Keratinocyte (primary cell): ENCODE data around the gene TYW1. TPM values are rescaled to one million over a fixed set of nuclear protein-coding genes. Genes with fewer than 3 reads are reported as not detected.
"Not testable (repeated sequence)": the region's sequence is repeated elsewhere in the genome, so short reads cannot be mapped to it uniquely, and the experiment has no call there.

Source experiments
- DNase-seq: peaks from one replicate; pipeline ENCODE4 v3.0.0-alpha.2; 2011; ENCODE audit warnings: low read depth, missing footprints, low spot score
- FAIRE-seq: peaks from 2 replicates; lab custom pipeline; 2011; peaks lifted over from hg19 to GRCh38; lab: Jason Lieb, UNC
- H2AFZ ChIP-seq: 2 replicates; pipeline ENCODE4 v1.6.0; 2012; ENCODE audit warnings: low read length, control low read depth, inconsistent platforms; ENCODE audit not compliant: control insufficient read depth
- H3K27ac ChIP-seq: 2 replicates; pipeline ENCODE4 v1.5.1; 2011; ENCODE audit warnings: low read length; ENCODE audit not compliant: control insufficient read depth, insufficient read depth
- H3K27me3 ChIP-seq: 3 replicates; pipeline ENCODE4 v1.6.0; 2011; ENCODE audit warnings: low read length; ENCODE audit not compliant: control insufficient read depth, insufficient read depth; ENCODE audit errors: extremely low read depth
- H3K36me3 ChIP-seq, 2 experiments: 2 replicates in 1 of 2; 3 replicates in 1 of 2; pipeline ENCODE4 v1.5.1; 2011; ENCODE audit warnings: low read length in 2 of 2, mild to moderate bottlenecking in 1 of 2; ENCODE audit not compliant: control insufficient read depth in 2 of 2, insufficient read depth in 2 of 2; ENCODE audit errors: extremely low read depth in 1 of 2
- H3K4me1 ChIP-seq: 3 replicates; pipeline ENCODE4 v1.5.1; 2011; ENCODE audit warnings: low read length; ENCODE audit not compliant: control insufficient read depth, insufficient read depth; ENCODE audit errors: extremely low read depth
- H3K4me2 ChIP-seq: 3 replicates; pipeline ENCODE4 v1.6.0; 2011; ENCODE audit warnings: low read depth, low read length; ENCODE audit not compliant: control insufficient read depth, insufficient read depth; ENCODE audit errors: extremely low read depth
- H3K4me3 ChIP-seq, 3 experiments: fragments of 200-600 bp in 1 of 3; sonication (generic) in 1 of 3; 2 replicates in 2 of 3; 3 replicates in 1 of 3; pipeline ENCODE4 v1.5.1; 2011 to 2016; ENCODE audit warnings: low read length in 3 of 3, mild to moderate bottlenecking in 3 of 3, control low read depth in 2 of 3, inconsistent platforms in 1 of 3, low read depth in 1 of 3, mixed read lengths in 1 of 3, mixed run types in 1 of 3, moderate library complexity in 1 of 3; ENCODE audit not compliant: control insufficient read depth in 2 of 3, insufficient read depth in 2 of 3; ENCODE audit errors: extremely low read depth in 1 of 3
- H3K79me2 ChIP-seq: 2 replicates; pipeline ENCODE4 v1.6.0; 2012; ENCODE audit warnings: low read length; ENCODE audit not compliant: control insufficient read depth, insufficient read depth
- H3K9ac ChIP-seq: 3 replicates; pipeline ENCODE4 v1.6.0; 2011; ENCODE audit warnings: low read length; ENCODE audit not compliant: control insufficient read depth, insufficient read depth; ENCODE audit errors: extremely low read depth
- H3K9me1 ChIP-seq: 3 replicates; pipeline ENCODE4 v1.6.0; 2011; ENCODE audit warnings: low read length; ENCODE audit not compliant: control insufficient read depth, insufficient read depth; ENCODE audit errors: extremely low read depth
- H3K9me3 ChIP-seq: 2 replicates; pipeline ENCODE4 v1.5.1; 2012; ENCODE audit warnings: low read depth, low read length; ENCODE audit not compliant: control insufficient read depth
- H4K20me1 ChIP-seq: 3 replicates; pipeline ENCODE4 v1.6.0; 2011; ENCODE audit warnings: low read length; ENCODE audit not compliant: control insufficient read depth, insufficient read depth; ENCODE audit errors: extremely low read depth
- CTCF ChIP-seq, 3 experiments: IDR thresholded peaks in 1 of 3; conservative IDR thresholded peaks in 1 of 3; optimal IDR thresholded peaks in 1 of 3; 2 replicates in 2 of 3; 3 replicates in 1 of 3; pipeline versions ENCODE3 to v1.5.1; 2011; ENCODE audit warnings: low read length in 3 of 3, mild to moderate bottlenecking in 3 of 3, moderate library complexity in 2 of 3, control low read depth in 1 of 3, inconsistent platforms in 1 of 3; ENCODE audit not compliant: insufficient read depth in 2 of 3; ENCODE audit errors: extremely low read depth in 1 of 3
- EZH2 ChIP-seq: IDR thresholded peaks from one replicate; pipeline ENCODE4 v1.6.1; 2012; ENCODE audit warnings: inconsistent platforms, mild to moderate bottlenecking, low read length, moderate library complexity
- dilution Hi-C: fragments of 300-500 bp; cut with MboI; formaldehyde crosslinking; loops from one replicate; pipeline ENCODE4 v1.7.0; 2020; ENCODE audit warnings: low sequenced_read_pairs; ENCODE audit not compliant: extremely low pct_ligation_motif_present
- polyA plus RNA-seq, 5 experiments: library from polyadenylated mRNA; depleted of rRNA in 3 of 5; stranded (reverse) in 3 of 5; stranded (forward) in 1 of 5; unstranded in 1 of 5; fragments of >200 nt; gene quantifications; 1 replicate in 1 of 5; 2 replicates in 3 of 5; 3 replicates in 1 of 5; pipeline versions ENCODE4 v1.2.1 to v1.2.3, GENCODE V29; 2011 to 2012; ENCODE audit warnings: missing spikeins in 2 of 5, low read depth in 1 of 5, low replicate concordance in 1 of 5
- small RNA-seq, 3 experiments: library from RNA; depleted of rRNA; stranded (forward); fragments of <200 nt; gene quantifications; one replicate each; pipeline ENCODE3, GENCODE V24; 2012; ENCODE audit warnings: low read depth in 3 of 3, low replicate concordance in 1 of 3; ENCODE audit not compliant: insufficient read length in 3 of 3

TYW1 gene
- polyA plus RNA-seq, 1 donor (not counting 4 experiments of a cell fraction or from before 2014, with no cell fraction given), result 16.4 TPM

DNA sequence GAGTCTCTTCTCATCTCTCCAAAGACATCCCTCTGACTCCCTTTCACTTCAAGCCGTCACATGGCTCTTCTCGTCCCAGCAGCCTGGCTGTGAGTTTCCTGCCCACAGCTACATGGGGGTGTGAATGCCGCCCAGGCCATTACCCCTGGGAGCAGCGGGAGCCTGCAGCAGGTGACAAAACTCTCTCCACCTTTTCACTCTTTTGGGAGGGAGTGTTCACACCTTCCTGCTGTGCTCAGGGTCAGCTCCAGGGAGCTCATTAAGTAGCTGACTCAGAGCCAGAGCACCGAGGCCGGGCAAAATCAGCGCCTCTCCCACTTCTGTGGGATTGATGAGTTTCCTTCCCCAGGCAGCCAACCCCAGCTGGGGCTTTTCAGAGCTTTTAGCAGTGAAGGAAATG is 271.3 kb downstream of the TYW1 start:
- FAIRE-seq (no peak), DNase-seq (no peak)
- Histone ChIP-seq H3K4me2 (no peak overlapping the region), H3K9me3 (no peaks in the 10 kb centered on the region), H3K4me3 (no peak overlapping the region), H3K9ac (no peak overlapping the region), H4K20me1 (no peaks in the 10 kb centered on the region), H2AFZ (no peak overlapping the region), H3K27me3 (no peaks in the 10 kb centered on the region), H3K4me1 (no peaks in the 10 kb centered on the region), H3K27ac (no peak overlapping the region), H3K36me3 (no peaks in the 10 kb centered on the region), H3K9me1 (no peaks in the 10 kb centered on the region), H3K79me2 (no peaks in the 10 kb centered on the region)
- TF ChIP-seq CTCF (optimal IDR thresholded peaks at IDR 0.05 in 1 of 3, IDR thresholded peaks at IDR 0.05 in 1 of 3, conservative IDR thresholded peaks at IDR 0.05 in 1 of 3; ENCODE audit: extremely low read depth in 1 of 3, insufficient read depth in 2 of 3, low read length in 3 of 3) (no peak), EZH2 (no peak)
- dilution Hi-C loops, result no loop called here

- H3K9me1 ChIP-seq, H4K20me1 ChIP-seq, H3K79me2 ChIP-seq, H3K4me2 ChIP-seq, H2AFZ ChIP-seq, H3K36me3 ChIP-seq, H3K9ac ChIP-seq, H3K4me3 ChIP-seq, FAIRE-seq, H3K4me1 ChIP-seq, H3K9me3 ChIP-seq, DNase-seq, dilution Hi-C loops, H3K27ac ChIP-seq, H3K27me3 ChIP-seq: not testable (repeated sequence)
Measured at GRCh38 chr7:67269916-67270315, 273.3 kb downstream of the TYW1 start.

Small RNA genes within 50 kb of the gene (small RNA-seq; reads per million reads assigned to genes)
- 0 reads per million in 3 experiments for gene AC073089.1
- gene MIR4650-1, result 0 reads per million in 3 experiments
- 0 reads per million in 3 experiments for gene RN7SL43P

Other genes starting within 250 kb of the TYW1 start
- gene TMEM248, start 75.6 kb upstream of the TYW1 start, polyA plus RNA-seq, result 70.2 to 157 TPM (median 74.8 TPM) in 3 replicates
- gene SBDS, start 1.2 kb upstream of the TYW1 start, polyA plus RNA-seq, result 86.2 to 146 TPM (median 89.9 TPM) in 3 replicates